Common myeloid progenitor, CD34-positive (primary cell): Measurements from ENCODE around the gene IFNA6.
A peak's percentile ranks its signal among the peaks of the same experiment; 100 is the strongest.

Experiments
- CTCF ChIA-PET: fragments of 350-600 bp; sonication (Branson Sonifier 250); formaldehyde crosslinking; loops from one replicate; lab custom pipeline; 2021; ENCODE audit warnings: antibody characterized with exemption; lab: Charles Lee
- POLR2A ChIA-PET: fragments of 350-600 bp; sonication (Branson Sonifier 250); formaldehyde crosslinking; loops from one replicate; lab custom pipeline; 2021; ENCODE audit warnings: antibody characterized with exemption; lab: Charles Lee
- DNase-seq, 3 donors: peaks; one replicate each; pipeline versions ENCODE4 v3.0.0 to v3.0.0-alpha.2; 2013
- H3K27ac ChIP-seq, 2 experiments: 1 replicate in 1 of 2; 2 replicates in 1 of 2; pipeline ENCODE4 v1.7.0; 2013; ENCODE audit warnings: inconsistent platforms in 2 of 2, low read length in 2 of 2, mild to moderate bottlenecking in 2 of 2, low read depth in 1 of 2, moderate library complexity in 1 of 2; ENCODE audit not compliant: severe bottlenecking in 2 of 2, insufficient read depth in 1 of 2, poor library complexity in 1 of 2
- H3K27me3 ChIP-seq, 5 experiments: replicated peaks in 2 of 5; 1 replicate in 3 of 5; 2 replicates in 2 of 5; pipeline versions ENCODE4 v1.6.1 to v1.7.0; 2013; ENCODE audit warnings: low read length in 4 of 5, mild to moderate bottlenecking in 2 of 5, moderate library complexity in 2 of 5, inconsistent platforms in 1 of 5; ENCODE audit not compliant: insufficient read depth in 5 of 5, control insufficient read depth in 4 of 5
- H3K36me3 ChIP-seq, 4 experiments: 1 replicate in 2 of 4; 2 replicates in 2 of 4; pipeline versions ENCODE4 v1.6.1 to v1.7.0; 2013; ENCODE audit warnings: low read length in 3 of 4, control low read depth in 1 of 4, mild to moderate bottlenecking in 1 of 4; ENCODE audit not compliant: control insufficient read depth in 4 of 4, insufficient read depth in 4 of 4
- H3K4me1 ChIP-seq, 4 experiments: 1 replicate in 3 of 4; 2 replicates in 1 of 4; pipeline versions ENCODE4 v1.6.1 to v1.7.1; 2013; ENCODE audit warnings: low read length in 3 of 4, mild to moderate bottlenecking in 3 of 4, control low read depth in 1 of 4, inconsistent platforms in 1 of 4, moderate library complexity in 1 of 4; ENCODE audit not compliant: control insufficient read depth in 4 of 4, insufficient read depth in 4 of 4; ENCODE audit errors: control extremely low read depth in 1 of 4
- H3K4me3 ChIP-seq, 7 experiments: 1 replicate in 4 of 7; 2 replicates in 3 of 7; pipeline versions ENCODE4 v1.5.1 to v1.7.0; 2013; ENCODE audit warnings: mild to moderate bottlenecking in 7 of 7, low read length in 6 of 7, moderate library complexity in 6 of 7, inconsistent platforms in 2 of 7, low read depth in 2 of 7, control low read depth in 1 of 7; ENCODE audit not compliant: insufficient read depth in 4 of 7, control insufficient read depth in 1 of 7; ENCODE audit errors: extremely low read depth in 1 of 7
- H3K9me3 ChIP-seq, 5 experiments: 1 replicate in 4 of 5; 2 replicates in 1 of 5; pipeline versions ENCODE4 v1.6.1 to v1.7.1; 2013; ENCODE audit warnings: low read length in 4 of 5, mild to moderate bottlenecking in 2 of 5, inconsistent platforms in 1 of 5, low read depth in 1 of 5, moderate library complexity in 1 of 5; ENCODE audit not compliant: control insufficient read depth in 4 of 5, insufficient read depth in 2 of 5; ENCODE audit errors: control extremely low read depth in 1 of 5
- WGBS: methylation state at CpG from one replicate; pipeline ENCODE4 v1.1.5; 2013; ENCODE audit not compliant: insufficient coverage; 5-methylcytosine and 5-hydroxymethylcytosine counted together

IFNA6 gene

GRCh38 chr9:21316860-21317259 lies 33.8 kb downstream of the IFNA6 start:
- Histone ChIP-seq H3K4me3 (no peak overlapping the region), H3K27me3 (peaks cover 0 to 3% (median 0%) of the 10 kb centered on the region in 5 experiments), H3K36me3 (peaks cover 0 to 3% (median 0%) of the 10 kb centered on the region in 4 experiments), H3K4me1 (peaks cover 0 to 3% (median 0%) of the 10 kb centered on the region in 4 experiments), H3K9me3 (no peaks in the 10 kb centered on the region), H3K27ac (no peak overlapping the region)
- peak in 1 of 3 donors; percentile 10 for DNase-seq
- 33% methylated on average over 3 of the region's 3 CpGs for WGBS
- ChIA-PET POLR2A (no interaction called here), CTCF (interaction anchor here (0.9 to 4.7 kb wide), 8 partner anchors 9 to 114 kb away, joined by 3 to 19 read pairs (median 4); partner anchors contain the start of gene IFNA7)

DNA sequence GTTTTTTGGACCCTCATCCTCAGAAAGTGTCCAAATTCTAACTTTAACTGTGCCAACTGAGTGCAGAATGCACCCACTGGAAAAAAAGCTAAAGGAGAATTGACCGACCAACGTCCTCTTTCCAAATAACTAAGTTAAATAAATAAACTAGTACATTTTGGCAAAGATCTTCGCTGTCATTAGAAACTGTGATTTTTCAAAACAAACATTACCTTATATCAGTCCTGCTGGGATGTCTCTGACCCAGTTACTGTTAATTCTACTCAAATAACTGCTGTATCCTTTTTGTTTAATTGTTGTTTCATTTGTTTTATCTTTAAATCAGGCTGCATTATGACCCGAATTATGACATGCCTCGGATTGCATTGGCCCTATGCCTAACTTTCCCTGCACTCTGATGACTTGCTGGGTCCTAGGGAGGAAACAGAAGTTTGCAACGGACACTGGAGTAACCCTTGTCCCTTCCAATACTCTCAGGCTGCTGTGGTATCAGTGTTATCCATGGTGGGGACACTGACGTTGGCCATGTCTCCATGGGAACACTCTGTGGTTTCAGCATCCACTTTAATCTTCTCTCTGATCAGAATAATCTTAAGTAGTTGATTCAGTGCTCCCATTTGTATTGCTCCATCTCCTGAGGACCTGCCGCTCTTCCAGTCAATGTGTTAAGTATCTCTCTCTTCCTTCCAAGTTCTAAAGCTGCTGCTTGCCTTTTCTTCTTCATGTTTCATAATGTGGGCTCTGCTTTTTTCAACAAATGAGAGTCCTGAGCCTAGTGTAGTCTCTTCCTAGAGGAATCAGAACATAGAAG lies 34.5 kb downstream of the IFNA6 start:
- peaks cover 0 to 2% (median 0%) of the 10 kb centered on the region in 4 experiments for H3K36me3 ChIP-seq

GRCh38 chr9:21314152-21314551 lies 36.5 kb downstream of the IFNA6 start:
- DNase-seq, result no peak
- Histone ChIP-seq H3K4me1 (peaks cover 0 to 3% (median 0%) of the 10 kb centered on the region in 4 experiments), H3K27ac (no peak overlapping the region), H3K36me3 (no peaks in the 10 kb centered on the region), H3K9me3 (no peaks in the 10 kb centered on the region), H3K4me3 (no peak overlapping the region), H3K27me3 (peaks cover 0 to 3% (median 0%) of the 10 kb centered on the region in 5 experiments)
- CTCF ChIA-PET, result interaction anchor here (0.8 to 1.0 kb wide), 2 partner anchors 78 to 142 kb away, joined by 4 read pairs; no protein-coding TSS in a partner anchor
- POLR2A ChIA-PET, result no interaction called here
- WGBS, result no CpG with 5 or more reads among the region's 2 CpGs

More for the DNA sequence above, 34.5 kb downstream of the IFNA6 start:
- DNase-seq, result peak in 1 of 3 donors; percentile 26
- WGBS, result 50% methylated on average over 7 of the region's 8 CpGs
- H3K4me1 ChIP-seq, result peaks cover 0 to 3% (median 0%) of the 10 kb centered on the region in 4 experiments
- ChIA-PET CTCF (interaction anchor here (0.9 to 4.7 kb wide), 6 partner anchors 10 to 92 kb away, joined by 3 to 19 read pairs (median 6); no protein-coding TSS in a partner anchor), POLR2A (no interaction called here)
- no peak overlapping the region for H3K4me3 ChIP-seq
- H3K27ac ChIP-seq, result no peak overlapping the region
- peaks cover 0 to 3% (median 0%) of the 10 kb centered on the region in 5 experiments for H3K27me3 ChIP-seq
- H3K9me3 ChIP-seq, result no peaks in the 10 kb centered on the region

DNA sequence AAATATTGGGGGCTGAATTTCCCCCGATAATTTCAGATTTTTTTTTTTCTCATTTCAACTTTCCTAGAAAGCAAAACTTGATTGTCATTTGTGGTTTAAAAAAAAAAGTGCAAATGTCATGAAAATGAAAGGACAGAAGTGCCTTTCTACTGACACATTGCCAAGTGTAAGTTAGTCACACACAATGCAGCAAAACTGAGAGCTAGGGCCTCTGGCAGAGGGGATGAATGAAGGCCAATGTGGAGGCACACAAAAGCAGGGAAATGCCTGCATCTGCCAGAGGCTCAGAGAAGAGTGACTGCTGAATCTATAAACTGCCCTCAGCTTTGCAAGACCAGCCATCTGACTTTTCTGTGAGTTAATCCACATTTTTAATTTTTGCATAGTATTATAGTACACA lies 38.8 kb downstream of the IFNA6 start:
- no peak overlapping the region for H3K4me3 ChIP-seq
- WGBS, result no CpG with 5 or more reads among the region's 1 CpG
- peak in 1 of 3 donors; percentile 31 for DNase-seq
- H3K4me1 ChIP-seq, result no peaks in the 10 kb centered on the region
- ChIA-PET POLR2A (no interaction called here), CTCF (interaction anchor here (1.1 kb wide), 1 partner anchor 122 kb away, joined by 4 read pairs; no protein-coding TSS in a partner anchor)
- H3K9me3 ChIP-seq, result no peaks in the 10 kb centered on the region
- no peak overlapping the region for H3K27ac ChIP-seq
- no peaks in the 10 kb centered on the region for H3K36me3 ChIP-seq
- peaks cover 0 to 2% (median 0%) of the 10 kb centered on the region in 5 experiments for H3K27me3 ChIP-seq

- Histone ChIP-seq H3K27me3 (no peaks in the 10 kb centered on the region), H3K4me1 (no peaks in the 10 kb centered on the region), H3K36me3 (no peaks in the 10 kb centered on the region), H3K27ac (no peak within 1 kb of the TSS), H3K4me3 (no peak within 1 kb of the TSS), H3K9me3 (no peaks in the 10 kb centered on the region)
- ChIA-PET CTCF (no interaction called here), POLR2A (no interaction called here)
- WGBS, result no CpG with 5 or more reads among the region's 2 CpGs
- no peak for DNase-seq
Measured at GRCh38 chr9:21305213-21305612, 45.5 kb downstream of the IFNA6 start, which contains the start of gene IFNA5. Gene IFNA5, minus strand, starts transcription at chr9:21305313. Its CDS starts 57 bp downstream, at chr9:21305256.
